GM12872 (cell line): Measurements from ENCODE around the gene NFKB1.

Experiments used
- TF ChIP-seq, protein P1 (sequence below): IDR thresholded peaks from 3 replicates; pipeline ENCODE4 v1.5.1; 2011; ENCODE audit warnings: low read depth, mild to moderate bottlenecking, low read length, moderate library complexity; ENCODE audit not compliant: insufficient read depth

The NFKB1 gene

DNA sequence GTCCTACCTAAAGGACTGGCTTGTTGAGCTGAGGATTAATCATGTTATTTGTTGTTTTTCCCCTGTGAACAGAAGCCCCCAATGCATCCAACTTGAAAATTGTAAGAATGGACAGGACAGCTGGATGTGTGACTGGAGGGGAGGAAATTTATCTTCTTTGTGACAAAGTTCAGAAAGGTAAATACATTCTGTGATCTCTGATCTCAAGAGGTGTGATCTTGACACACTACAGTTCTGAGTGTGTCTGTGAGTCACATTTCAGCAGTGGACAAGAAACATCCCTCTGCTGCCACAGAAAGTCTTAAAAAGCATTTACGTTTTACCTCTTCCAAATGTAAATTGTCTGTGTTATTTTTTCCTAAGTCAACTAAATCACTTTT lies 79.3 kb downstream of the NFKB1 start:
- TF ChIP-seq, protein P1, sequence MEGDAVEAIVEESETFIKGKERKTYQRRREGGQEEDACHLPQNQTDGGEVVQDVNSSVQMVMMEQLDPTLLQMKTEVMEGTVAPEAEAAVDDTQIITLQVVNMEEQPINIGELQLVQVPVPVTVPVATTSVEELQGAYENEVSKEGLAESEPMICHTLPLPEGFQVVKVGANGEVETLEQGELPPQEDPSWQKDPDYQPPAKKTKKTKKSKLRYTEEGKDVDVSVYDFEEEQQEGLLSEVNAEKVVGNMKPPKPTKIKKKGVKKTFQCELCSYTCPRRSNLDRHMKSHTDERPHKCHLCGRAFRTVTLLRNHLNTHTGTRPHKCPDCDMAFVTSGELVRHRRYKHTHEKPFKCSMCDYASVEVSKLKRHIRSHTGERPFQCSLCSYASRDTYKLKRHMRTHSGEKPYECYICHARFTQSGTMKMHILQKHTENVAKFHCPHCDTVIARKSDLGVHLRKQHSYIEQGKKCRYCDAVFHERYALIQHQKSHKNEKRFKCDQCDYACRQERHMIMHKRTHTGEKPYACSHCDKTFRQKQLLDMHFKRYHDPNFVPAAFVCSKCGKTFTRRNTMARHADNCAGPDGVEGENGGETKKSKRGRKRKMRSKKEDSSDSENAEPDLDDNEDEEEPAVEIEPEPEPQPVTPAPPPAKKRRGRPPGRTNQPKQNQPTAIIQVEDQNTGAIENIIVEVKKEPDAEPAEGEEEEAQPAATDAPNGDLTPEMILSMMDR: no peak

DNA sequence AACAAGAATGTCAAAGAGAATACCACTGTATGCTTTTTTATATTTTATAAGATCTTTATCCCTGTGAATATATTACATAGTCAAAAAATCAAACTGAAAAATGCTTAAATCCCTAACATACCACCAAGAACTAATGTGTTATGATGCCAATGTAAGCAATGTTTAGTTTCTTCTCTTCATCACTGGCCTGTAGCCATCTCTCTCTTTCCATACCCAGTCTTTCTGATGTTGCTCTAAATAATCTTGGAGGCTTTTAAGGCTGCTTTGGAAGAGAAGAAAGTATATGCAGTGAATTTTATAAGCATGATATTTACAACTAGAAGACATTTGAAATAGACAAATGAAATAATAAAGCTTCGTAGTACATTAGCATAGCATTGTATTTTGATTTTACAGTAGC lies 82.9 kb downstream of the NFKB1 start:
- TF ChIP-seq, protein P1: no peak

DNA sequence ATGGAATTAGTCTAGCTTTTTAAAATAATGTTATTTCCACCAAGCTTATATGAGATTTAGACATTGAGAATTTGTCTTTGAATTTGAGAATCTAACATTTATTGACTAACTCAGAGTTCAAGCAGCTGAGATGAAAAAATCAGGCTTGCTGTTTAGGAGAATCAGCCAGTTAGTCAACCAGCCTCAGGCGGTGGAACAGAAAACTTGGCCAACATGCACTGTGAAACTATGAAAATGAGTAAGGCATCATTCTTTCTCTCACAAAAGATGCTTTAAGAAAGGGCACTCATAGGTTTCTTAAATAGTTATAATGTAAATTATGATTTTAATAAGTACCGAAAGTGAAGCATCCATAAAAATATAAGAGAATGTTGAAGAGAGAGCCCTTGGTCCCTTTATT lies 84.2 kb downstream of the NFKB1 start:
- TF ChIP-seq, protein P1: no peak

DNA sequence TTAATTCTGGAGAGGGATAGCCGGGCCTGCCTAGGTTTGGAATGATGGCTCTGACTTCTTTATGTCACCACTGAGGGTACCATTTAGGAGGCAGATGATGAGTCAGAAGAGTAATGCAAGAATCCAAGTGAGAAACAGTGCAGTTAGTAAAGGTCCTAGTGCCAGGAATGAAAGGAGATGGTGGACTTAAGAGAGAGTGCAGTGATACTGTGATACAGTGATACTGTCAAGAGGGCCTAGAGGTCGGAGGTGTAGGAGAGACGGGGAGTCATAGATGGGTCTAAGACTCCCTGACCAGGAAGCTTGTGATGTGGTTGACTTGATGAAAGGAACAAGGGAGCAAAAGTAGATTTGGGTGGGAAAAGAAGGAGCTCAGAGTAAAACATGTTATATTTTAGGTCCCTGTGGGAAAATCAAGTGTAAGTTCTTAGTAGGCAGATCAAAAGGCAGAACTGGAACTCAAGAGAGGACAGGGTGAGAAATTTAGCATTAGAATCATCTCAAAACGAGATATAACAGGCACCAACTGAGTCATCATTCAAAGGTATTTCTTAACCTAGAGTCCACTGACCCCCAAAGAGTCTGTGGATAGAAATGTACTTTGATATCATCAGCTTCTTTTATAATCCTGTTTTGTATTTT lies 85.0 kb downstream of the NFKB1 start:
- TF ChIP-seq, protein P1: no peak

DNA sequence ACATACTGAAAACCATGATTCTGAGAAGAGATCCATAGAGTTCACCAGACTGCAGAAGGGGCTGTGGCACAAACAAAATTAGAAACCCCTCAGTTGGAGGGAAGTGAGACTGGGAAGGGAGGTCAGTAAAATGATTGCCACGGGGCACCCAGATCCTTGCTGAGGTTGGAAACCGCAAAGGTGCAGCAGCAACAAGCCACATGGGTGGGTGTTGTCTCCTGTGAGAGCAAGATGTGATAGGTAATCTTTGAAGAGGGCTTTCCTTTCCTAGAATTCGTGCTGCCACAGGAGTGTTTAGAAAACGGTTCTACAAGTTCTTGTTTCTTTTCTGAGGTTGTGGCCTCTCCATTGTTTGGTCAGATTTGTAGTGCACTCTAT lies 85.5 kb downstream of the NFKB1 start:
- TF ChIP-seq, protein P1: no peak

DNA sequence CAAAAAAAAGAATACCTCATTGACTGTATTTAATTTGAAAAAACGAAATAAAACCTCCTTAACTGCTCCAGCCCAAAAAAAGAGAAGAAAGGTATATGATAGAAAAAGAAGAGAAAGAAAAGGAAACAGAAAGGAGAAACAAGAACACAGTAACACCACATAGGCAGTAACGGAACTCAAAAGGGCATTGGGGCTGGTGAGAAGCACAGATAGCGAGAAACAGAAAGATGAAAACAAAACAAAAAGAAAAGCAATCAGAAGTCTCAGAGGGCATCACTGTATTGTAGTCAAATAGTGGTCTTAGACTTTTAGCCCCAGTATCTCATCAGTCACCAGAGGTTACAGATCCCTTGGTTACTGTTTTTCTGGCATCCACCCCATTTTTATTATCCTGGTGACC lies 88.6 kb downstream of the NFKB1 start:
- TF ChIP-seq, protein P1: no peak

DNA sequence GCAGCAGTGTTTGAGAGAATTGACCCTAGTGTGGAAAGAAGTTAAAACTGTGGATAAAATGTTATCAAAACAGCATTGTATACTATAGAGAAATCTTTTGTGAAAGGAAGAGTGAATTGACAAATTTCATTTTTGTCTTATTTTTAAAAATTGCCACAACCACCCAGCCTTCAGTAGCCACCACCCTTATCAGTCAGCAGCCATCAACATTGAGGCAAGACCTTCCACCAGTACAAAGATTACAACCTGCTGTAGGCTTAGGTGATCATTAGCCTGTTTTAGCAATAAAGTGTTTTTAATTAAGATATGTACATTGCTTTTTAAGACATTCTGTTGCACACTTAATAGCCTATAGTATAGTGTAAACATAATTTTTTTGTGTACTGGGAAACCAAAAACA lies 91.1 kb downstream of the NFKB1 start:
- TF ChIP-seq, protein P1: no peak
